Caco-2 (cell line): ENCODE measurements around the gene KMT2D. TPM values are rescaled to one million over a fixed set of nuclear protein-coding genes. Genes with fewer than 3 reads are reported as not detected.
A peak's percentile ranks its signal among the peaks of the same experiment; 100 is the strongest.

ENCODE experiments used
- BruUV-seq: library from RNA; stranded (reverse); fragments of 400-500 nt; replicated peaks from 2 replicates; lab custom pipeline; 2021; lab: Mats Ljungman, UMichigan
- CTCF ChIA-PET: fragments of 300-600 bp; sonication (Branson Sonifier 250); formaldehyde crosslinking; loops from one replicate; lab custom pipeline; 2022; ENCODE audit warnings: antibody characterized with exemption; lab: Charles Lee
- POLR2A ChIA-PET: fragments of 300-600 bp; sonication (Branson Sonifier 250); formaldehyde crosslinking; loops from one replicate; lab custom pipeline; 2022; ENCODE audit warnings: antibody characterized with exemption; lab: Charles Lee
- DNase-seq, 2 experiments: peaks; one replicate each; pipeline versions ENCODE4 v3.0.0 to v3.0.0-alpha.2; 2020 to 2022
- H3K27me3 ChIP-seq: replicated peaks from 2 replicates; pipeline ENCODE4 v1.6.0; 2011; ENCODE audit warnings: low read length; ENCODE audit not compliant: control insufficient read depth, insufficient read depth
- H3K36me3 ChIP-seq: 2 replicates; pipeline ENCODE4 v1.5.1; 2011; ENCODE audit warnings: low read length; ENCODE audit not compliant: control insufficient read depth, insufficient read depth
- H3K4me1 ChIP-seq: fragments of 250-450 bp; sonication (Bioruptor Pico); 2 replicates; pipeline ENCODE4 v1.5.1; 2020; ENCODE audit warnings: mild to moderate bottlenecking
- H3K4me3 ChIP-seq: 2 replicates; pipeline ENCODE4 v1.5.1; 2011; ENCODE audit warnings: low read depth, mild to moderate bottlenecking, control low read depth, low read length
- H3K9me3 ChIP-seq: fragments of 250-450 bp; sonication (Bioruptor Pico); 2 replicates; pipeline ENCODE4 v1.5.1; 2020; ENCODE audit warnings: mild to moderate bottlenecking, moderate library complexity
- H3K27ac Mint-ChIP-seq: one replicate; pipeline ENCODE4 v1.8.0; 2022; ENCODE audit warnings: mixed read lengths; ENCODE audit not compliant: unreplicated experiment
- H3K27me3 Mint-ChIP-seq: one replicate; pipeline ENCODE4 v1.8.0; 2022; ENCODE audit warnings: mixed read lengths; ENCODE audit not compliant: insufficient read depth, unreplicated experiment
- H3K36me3 Mint-ChIP-seq: one replicate; pipeline ENCODE4 v1.8.0; 2022; ENCODE audit warnings: mild to moderate bottlenecking, mixed read lengths; ENCODE audit not compliant: insufficient read depth, unreplicated experiment
- H3K4me1 Mint-ChIP-seq: one replicate; pipeline ENCODE4 v1.8.0; 2022; ENCODE audit warnings: low read depth, mixed read lengths; ENCODE audit not compliant: unreplicated experiment
- H3K4me3 Mint-ChIP-seq: one replicate; pipeline ENCODE4 v1.8.0; 2022; ENCODE audit warnings: mild to moderate bottlenecking, moderate library complexity, mixed read lengths; ENCODE audit not compliant: unreplicated experiment
- H3K9me3 Mint-ChIP-seq: one replicate; pipeline ENCODE4 v1.8.0; 2022; ENCODE audit warnings: mixed read lengths; ENCODE audit not compliant: unreplicated experiment
- CTCF ChIP-seq, 2 experiments: fragments of 200-600 bp in 1 of 2; IDR thresholded peaks; 1 replicate in 1 of 2; 2 replicates in 1 of 2; pipeline versions ENCODE4 v1.5.1 to v1.8.0; 2011 to 2022; ENCODE audit warnings: antibody characterized with exemption in 1 of 2, control low read depth in 1 of 2, inconsistent platforms in 1 of 2, low read depth in 1 of 2, low read length in 1 of 2, mild to moderate bottlenecking in 1 of 2, moderate library complexity in 1 of 2; ENCODE audit not compliant: insufficient read depth in 1 of 2, severe bottlenecking in 1 of 2, unreplicated experiment in 1 of 2
- intact Hi-C: fragments of 100-400 bp; cut with micrococcal nuclease; formaldehyde crosslinking; loops from one replicate; pipeline ENCODE4 v1.10.0; 2022; ENCODE audit not compliant: unreplicated experiment
- total RNA-seq: library from RNA; stranded (reverse); gene quantifications from 2 replicates; pipeline ENCODE4 v1.2.3, GENCODE V29; 2022

Gene KMT2D
- total RNA-seq, 1 experiment from 2014 or later: 139 TPM

DNA sequence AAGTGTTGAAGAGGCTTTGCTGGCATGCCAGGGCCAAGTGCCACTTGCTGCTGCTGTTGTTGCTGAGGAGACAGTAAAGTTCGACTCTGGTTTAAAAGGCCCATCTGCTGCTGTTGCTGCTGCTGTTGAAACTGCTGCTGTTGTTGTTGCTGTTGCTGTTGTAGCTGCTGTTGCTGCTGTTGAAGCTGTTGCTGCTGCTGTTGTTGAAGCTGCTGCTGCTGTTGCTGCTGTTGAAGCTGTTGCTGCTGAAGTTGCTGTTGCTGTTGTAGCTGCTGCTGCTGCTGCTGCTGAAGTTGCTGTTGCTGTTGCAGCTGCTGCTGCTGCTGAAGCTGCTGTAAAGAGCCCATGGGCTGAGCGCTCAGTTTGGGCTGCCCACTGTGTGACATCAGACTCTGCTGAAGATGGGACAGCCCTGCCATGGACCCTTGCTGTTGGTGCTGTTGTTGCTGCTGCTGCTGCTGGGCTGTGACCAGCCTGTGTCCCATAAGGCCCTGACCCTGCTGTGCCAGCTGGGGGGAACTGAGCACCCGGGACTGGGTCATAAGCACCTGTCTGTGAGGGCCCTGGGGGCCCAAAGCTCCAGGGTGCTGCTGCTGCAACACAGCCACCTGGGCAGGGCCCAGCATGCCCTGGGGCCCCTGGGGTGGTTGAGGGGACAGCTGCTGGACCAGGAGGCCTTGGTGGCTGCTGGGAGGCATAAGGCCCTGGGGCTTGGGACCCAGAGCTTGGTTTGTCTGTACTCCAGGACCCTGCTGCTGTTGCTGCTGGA, 27.7 kb downstream of the KMT2D start:
- peaks cover 95% of the 10 kb centered on the region for H3K36me3 Mint-ChIP-seq
- Histone ChIP-seq H3K4me1 (no peaks in the 10 kb centered on the region), H3K4me3 (no peak overlapping the region), H3K9me3 (no peaks in the 10 kb centered on the region), H3K36me3 (peaks cover 9% of the 10 kb centered on the region), H3K27me3 (no peaks in the 10 kb centered on the region)
- ChIA-PET CTCF (interaction anchor here (0.7 kb wide), 1 partner anchor 265 kb away, joined by 3 read pairs; no protein-coding TSS in a partner anchor), POLR2A (no interaction called here)
- no peaks in the 10 kb centered on the region for H3K9me3 Mint-ChIP-seq
- intact Hi-C loops: no loop called here
- no peak overlapping the region for H3K4me3 Mint-ChIP-seq
- H3K4me1 Mint-ChIP-seq: no peaks in the 10 kb centered on the region
- BruUV-seq: no TSS peak
- H3K27me3 Mint-ChIP-seq: no peaks in the 10 kb centered on the region
- no peak for TF ChIP-seq CTCF (IDR thresholded peaks at IDR 0.05; ENCODE audit: insufficient read depth in 1 of 2, low read depth in 1 of 2, low read length in 1 of 2, severe bottlenecking in 1 of 2, unreplicated experiment in 1 of 2)
- no peak overlapping the region for H3K27ac Mint-ChIP-seq
- peak in 1 of 2 experiments; percentile 32 for DNase-seq

DNA sequence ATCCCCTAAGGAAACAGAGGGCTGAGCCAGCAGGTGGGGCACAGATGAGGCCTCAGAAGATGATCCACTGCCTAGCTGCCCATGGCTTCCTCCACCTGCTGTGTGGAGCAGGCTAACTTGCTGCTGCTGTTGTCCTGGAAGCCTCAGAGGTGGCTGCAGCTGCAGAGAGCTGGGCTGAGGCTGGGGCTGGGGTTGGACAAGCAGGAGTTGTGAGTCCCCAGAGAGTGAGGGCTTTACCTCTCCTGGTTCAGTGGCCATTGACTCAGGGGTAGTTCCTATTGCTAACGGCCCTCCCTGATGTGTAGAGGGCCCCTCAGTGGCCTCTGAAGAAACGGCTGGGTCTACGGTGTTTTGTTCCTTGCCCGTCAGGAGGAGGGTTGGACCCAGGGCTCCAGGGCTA, 28.3 kb downstream of the KMT2D start:
- Histone ChIP-seq H3K9me3 (no peaks in the 10 kb centered on the region), H3K36me3 (peaks cover 9% of the 10 kb centered on the region), H3K27me3 (no peaks in the 10 kb centered on the region), H3K4me1 (no peaks in the 10 kb centered on the region), H3K4me3 (no peak overlapping the region)
- Mint-ChIP-seq H3K36me3 (peaks cover 96% of the 10 kb centered on the region), H3K4me3 (no peak overlapping the region), H3K27ac (no peak overlapping the region), H3K4me1 (no peaks in the 10 kb centered on the region), H3K27me3 (no peaks in the 10 kb centered on the region), H3K9me3 (no peaks in the 10 kb centered on the region)
- ChIA-PET CTCF (interaction anchor here (0.7 kb wide), 1 partner anchor 265 kb away, joined by 3 read pairs; no protein-coding TSS in a partner anchor), POLR2A (no interaction called here)
- no peak for TF ChIP-seq CTCF (IDR thresholded peaks at IDR 0.05; ENCODE audit: insufficient read depth in 1 of 2, low read depth in 1 of 2, low read length in 1 of 2, severe bottlenecking in 1 of 2, unreplicated experiment in 1 of 2)
- intact Hi-C loops: no loop called here
- no TSS peak for BruUV-seq
- peak in 1 of 2 experiments; percentile 29 for DNase-seq

DNA sequence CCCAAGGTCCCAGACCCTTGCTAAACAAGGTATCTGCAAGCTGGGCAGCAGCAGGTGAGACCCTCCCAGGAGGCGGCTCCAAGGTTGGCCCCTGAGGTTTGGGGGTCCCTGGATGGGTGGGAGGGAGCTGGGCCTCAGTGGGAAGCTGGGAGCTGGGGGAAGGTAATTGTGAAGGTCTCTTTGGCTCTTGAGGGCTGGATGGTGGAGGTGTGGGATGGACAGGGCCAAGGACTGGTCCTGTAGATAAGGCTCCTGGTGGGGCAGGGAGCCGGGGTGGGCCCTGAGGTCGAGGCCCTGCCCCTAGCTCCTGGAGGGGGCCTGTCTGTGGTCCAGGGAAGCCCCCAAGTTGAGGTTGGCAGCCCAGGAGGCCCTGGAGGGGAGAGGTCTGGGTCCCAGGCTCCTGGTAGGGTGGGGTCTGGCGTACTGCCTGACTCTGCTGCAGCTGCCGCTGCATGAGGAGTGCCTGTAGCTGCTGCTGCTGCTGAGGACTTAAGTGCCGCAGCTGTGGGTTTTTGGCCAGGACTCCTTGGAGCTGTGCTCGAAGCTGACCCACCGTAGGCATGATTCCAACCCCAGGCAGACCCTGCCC, 28.9 kb downstream of the KMT2D start:
- no peaks in the 10 kb centered on the region for H3K4me1 ChIP-seq
- Mint-ChIP-seq H3K4me1 (no peaks in the 10 kb centered on the region), H3K4me3 (no peak overlapping the region), H3K27ac (no peak overlapping the region), H3K27me3 (no peaks in the 10 kb centered on the region), H3K36me3 (peaks cover 93% of the 10 kb centered on the region), H3K9me3 (no peaks in the 10 kb centered on the region)
- no peaks in the 10 kb centered on the region for H3K27me3 ChIP-seq
- peaks cover 9% of the 10 kb centered on the region for H3K36me3 ChIP-seq
- BruUV-seq: no TSS peak
- no peak overlapping the region for H3K4me3 ChIP-seq
- ChIA-PET CTCF (no interaction called here), POLR2A (no interaction called here)
- no peaks in the 10 kb centered on the region for H3K9me3 ChIP-seq
- DNase-seq: peak in 1 of 2 experiments; percentile 32
- no peak for TF ChIP-seq CTCF (IDR thresholded peaks at IDR 0.05; ENCODE audit: insufficient read depth in 1 of 2, low read depth in 1 of 2, low read length in 1 of 2, severe bottlenecking in 1 of 2, unreplicated experiment in 1 of 2)
- intact Hi-C loops: no loop called here
